ENCODE data around the gene TBPL2. TPM values are rescaled to one million over a fixed set of nuclear protein-coding genes. Genes with fewer than 3 reads are reported as not detected.

Gene TBPL2
- total and polyA plus RNA-seq, 2 donors (not counting 3 experiments of a cell fraction or from before 2014, with no cell fraction given): not detected

DNA sequence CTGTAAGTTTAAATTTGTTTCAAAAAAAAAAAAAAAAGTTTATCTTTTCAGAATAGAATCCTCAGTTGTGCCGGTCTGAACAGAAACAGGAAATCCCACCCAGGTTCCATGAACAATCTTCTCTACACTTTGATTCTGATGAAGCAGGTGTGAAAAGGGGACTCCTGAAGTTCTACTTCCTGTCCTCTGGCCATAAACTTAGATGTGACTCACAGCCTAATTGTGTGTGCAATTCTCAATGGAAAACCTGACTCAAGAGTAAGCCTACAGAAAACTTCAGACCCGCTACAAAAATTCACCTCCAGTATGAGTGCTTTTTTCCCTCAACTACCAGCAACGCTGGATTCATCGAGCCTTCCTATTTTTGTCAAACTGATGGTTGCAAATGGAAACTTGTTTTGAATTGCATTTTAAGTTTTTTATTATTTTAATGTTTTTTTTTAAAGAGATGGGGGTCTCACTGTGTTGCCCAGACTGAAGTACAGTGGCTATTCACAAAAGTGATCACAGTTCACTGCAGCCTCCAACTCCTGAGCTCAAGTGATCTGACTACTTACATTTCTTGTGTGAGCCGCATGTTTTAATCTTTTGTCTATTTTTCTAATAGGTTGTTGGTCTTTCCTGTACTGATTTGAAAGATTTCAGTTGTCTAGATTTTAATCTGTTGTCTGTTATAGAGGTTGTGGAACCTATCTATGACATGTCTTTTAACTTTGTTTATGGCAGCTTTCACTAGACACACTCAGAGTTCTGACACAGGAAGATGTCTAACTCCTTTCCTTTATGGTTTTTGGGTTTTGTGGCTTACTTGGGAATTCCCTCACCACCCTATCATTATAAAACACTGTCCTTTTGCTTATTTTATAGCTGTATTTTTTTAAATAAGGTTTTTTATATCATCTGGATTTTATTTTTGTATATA, 66.4 kb downstream of the TBPL2 start:
- Histone ChIP-seq H3K4me3 (replicated peaks in 1 of 3; ENCODE audit: insufficient read depth in 1 of 3, low read depth in 1 of 3, low read length in 3 of 3) (no peak overlapping the region), H3K9me1 (replicated peaks; ENCODE audit: control insufficient read depth, extremely low read depth, insufficient read depth, low read length) (no peaks in the 10 kb centered on the region), H3K27ac (ENCODE audit: insufficient read depth, low read depth, low read length) (no peak overlapping the region), H3K4me2 (ENCODE audit: insufficient read depth, low read length) (no peak overlapping the region), H3K36me3 (ENCODE audit: control insufficient read depth in 2 of 2, extremely low read depth in 1 of 2, insufficient read depth in 2 of 2, low read length in 2 of 2) (peaks cover 6 to 7% of the 10 kb centered on the region in 2 experiments), H3K79me2 (ENCODE audit: control insufficient read depth, insufficient read depth, low read length) (no peaks in the 10 kb centered on the region), H3K27me3 (ENCODE audit: control insufficient read depth in 2 of 2, insufficient read depth in 2 of 2, low read length in 2 of 2) (no peaks in the 10 kb centered on the region), H4K20me1 (replicated peaks; ENCODE audit: control insufficient read depth, extremely low read depth, insufficient read depth, low read length) (no peaks in the 10 kb centered on the region), H3K9me3 (replicated peaks; ENCODE audit: control insufficient read depth, insufficient read depth, low read length) (no peaks in the 10 kb centered on the region), H2AFZ (ENCODE audit: low read depth, low read length) (no peak overlapping the region), H3K4me1 (ENCODE audit: control insufficient read depth, extremely low read depth, insufficient read depth, low read length) (no peaks in the 10 kb centered on the region), H3K9ac (replicated peaks; ENCODE audit: extremely low read depth, insufficient read depth, low read length) (no peak overlapping the region)
- no TSS peak for BruUV-seq (replicated peaks)
- ChIA-PET CTCF (interaction anchor here (0.6 to 2.6 kb wide), 3 partner anchors 8 to 259 kb away, joined by 3 to 8 read pairs (median 4); no protein-coding TSS in a partner anchor), POLR2A (no interaction called here)
- dilution Hi-C loops (cut with MboI; ENCODE audit: extremely low pct_ligation_motif_present, low sequenced_read_pairs): no loop called here
- peak; percentile 58 for TF ChIP-seq FOS (IDR thresholded peaks at IDR 0.05; ENCODE audit: borderline replicate concordance, insufficient read depth, low read length)
- TF ChIP-seq, protein P1, sequence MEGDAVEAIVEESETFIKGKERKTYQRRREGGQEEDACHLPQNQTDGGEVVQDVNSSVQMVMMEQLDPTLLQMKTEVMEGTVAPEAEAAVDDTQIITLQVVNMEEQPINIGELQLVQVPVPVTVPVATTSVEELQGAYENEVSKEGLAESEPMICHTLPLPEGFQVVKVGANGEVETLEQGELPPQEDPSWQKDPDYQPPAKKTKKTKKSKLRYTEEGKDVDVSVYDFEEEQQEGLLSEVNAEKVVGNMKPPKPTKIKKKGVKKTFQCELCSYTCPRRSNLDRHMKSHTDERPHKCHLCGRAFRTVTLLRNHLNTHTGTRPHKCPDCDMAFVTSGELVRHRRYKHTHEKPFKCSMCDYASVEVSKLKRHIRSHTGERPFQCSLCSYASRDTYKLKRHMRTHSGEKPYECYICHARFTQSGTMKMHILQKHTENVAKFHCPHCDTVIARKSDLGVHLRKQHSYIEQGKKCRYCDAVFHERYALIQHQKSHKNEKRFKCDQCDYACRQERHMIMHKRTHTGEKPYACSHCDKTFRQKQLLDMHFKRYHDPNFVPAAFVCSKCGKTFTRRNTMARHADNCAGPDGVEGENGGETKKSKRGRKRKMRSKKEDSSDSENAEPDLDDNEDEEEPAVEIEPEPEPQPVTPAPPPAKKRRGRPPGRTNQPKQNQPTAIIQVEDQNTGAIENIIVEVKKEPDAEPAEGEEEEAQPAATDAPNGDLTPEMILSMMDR (IDR thresholded peaks at IDR 0.05; ENCODE audit: extremely low read depth in 1 of 2, insufficient read depth in 1 of 2, low read depth in 1 of 2, low read length in 2 of 2): no peak
- intact Hi-C loops (cut with micrococcal nuclease): no loop called here
- FAIRE-seq: peak; percentile 18
- DNase-seq (ENCODE audit: low read depth, low spot score): peak; percentile 39

- dilution Hi-C loops (cut with MboI; ENCODE audit: extremely low pct_ligation_motif_present, low sequenced_read_pairs): no loop called here
- Histone ChIP-seq H3K9me3 (replicated peaks; ENCODE audit: control insufficient read depth, insufficient read depth, low read length) (no peaks in the 10 kb centered on the region), H3K9ac (replicated peaks; ENCODE audit: extremely low read depth, insufficient read depth, low read length) (no peak overlapping the region), H3K36me3 (ENCODE audit: control insufficient read depth in 2 of 2, extremely low read depth in 1 of 2, insufficient read depth in 2 of 2, low read length in 2 of 2) (peaks cover 7 to 8% of the 10 kb centered on the region in 2 experiments), H3K4me1 (ENCODE audit: control insufficient read depth, extremely low read depth, insufficient read depth, low read length) (no peaks in the 10 kb centered on the region), H2AFZ (ENCODE audit: low read depth, low read length) (no peak overlapping the region), H4K20me1 (replicated peaks; ENCODE audit: control insufficient read depth, extremely low read depth, insufficient read depth, low read length) (no peaks in the 10 kb centered on the region), H3K27ac (ENCODE audit: insufficient read depth, low read depth, low read length) (no peak overlapping the region), H3K27me3 (ENCODE audit: control insufficient read depth in 2 of 2, insufficient read depth in 2 of 2, low read length in 2 of 2) (no peaks in the 10 kb centered on the region), H3K9me1 (replicated peaks; ENCODE audit: control insufficient read depth, extremely low read depth, insufficient read depth, low read length) (no peaks in the 10 kb centered on the region), H3K4me2 (ENCODE audit: insufficient read depth, low read length) (no peak overlapping the region), H3K4me3 (replicated peaks in 1 of 3; ENCODE audit: insufficient read depth in 1 of 3, low read depth in 1 of 3, low read length in 3 of 3) (no peak overlapping the region), H3K79me2 (ENCODE audit: control insufficient read depth, insufficient read depth, low read length) (no peaks in the 10 kb centered on the region)
- TF ChIP-seq POLR2AphosphoS5 (IDR thresholded peaks at IDR 0.05; ENCODE audit: insufficient read depth, low read depth, low read length): no peak
- no peak for TF ChIP-seq FOS (IDR thresholded peaks at IDR 0.05; ENCODE audit: borderline replicate concordance, insufficient read depth, low read length)
- no peak for TF ChIP-seq EZH2 (IDR thresholded peaks at IDR 0.05; ENCODE audit: borderline replicate concordance, low read depth, low read length, severe bottlenecking)
- TF ChIP-seq MAX (IDR thresholded peaks at IDR 0.05; ENCODE audit: insufficient read depth, insufficient read length): no peak
- TF ChIP-seq POLR2A (IDR thresholded peaks at IDR 0.05; ENCODE audit: low read depth, low read length): no peak
- TF ChIP-seq, protein P1 (IDR thresholded peaks at IDR 0.05; ENCODE audit: extremely low read depth in 1 of 2, insufficient read depth in 1 of 2, low read depth in 1 of 2, low read length in 2 of 2): no peak
- TF ChIP-seq JUN (IDR thresholded peaks at IDR 0.05; ENCODE audit: borderline replicate concordance, insufficient read depth, insufficient read length, low read depth): no peak
- no peak for TF ChIP-seq GATA2 (IDR thresholded peaks at IDR 0.05; ENCODE audit: insufficient read depth, insufficient read length, low read depth, low read length)
- TF ChIP-seq MYC (IDR thresholded peaks at IDR 0.05; ENCODE audit: low read depth, low read length): no peak
- no peak for DNase-seq (ENCODE audit: low read depth, low spot score)
- POLR2A ChIA-PET: no interaction called here
- no TSS peak for BruUV-seq (replicated peaks)
- CTCF ChIA-PET: interaction anchor here (0.9 to 2.6 kb wide), 4 partner anchors 9 to 160 kb away, joined by 3 to 8 read pairs (median 5); no protein-coding TSS in a partner anchor
- FAIRE-seq: no peak
- intact Hi-C loops (cut with micrococcal nuclease): no loop called here
These were observed 67.6 kb downstream of the TBPL2 start for GRCh38 chr14:55372825-55373224.

Measured in endothelial cell of umbilical vein (primary cell).